ENCODE data around the gene NRP1.

The NRP1 gene

DNA sequence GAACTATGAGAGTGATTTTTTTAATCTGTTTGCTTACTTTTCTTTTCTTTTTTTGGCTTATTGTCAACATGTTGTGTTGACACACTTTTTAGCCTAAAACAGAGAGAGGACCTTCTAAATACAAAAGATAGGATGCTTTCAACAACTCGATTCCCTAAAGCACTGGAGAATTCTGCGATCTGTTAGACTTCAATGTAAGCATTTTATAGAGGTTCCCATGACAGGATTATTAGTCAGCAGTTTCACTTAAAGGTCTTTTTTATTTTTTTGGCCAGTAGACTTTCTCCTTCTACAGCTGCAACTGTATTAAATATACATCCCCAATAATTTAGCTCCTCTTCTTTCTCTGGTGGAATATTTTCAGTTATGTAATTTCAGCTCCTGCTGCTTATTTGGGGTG, 12.7 kb upstream of the NRP1 start:
- no peak for DNase-seq

DNA sequence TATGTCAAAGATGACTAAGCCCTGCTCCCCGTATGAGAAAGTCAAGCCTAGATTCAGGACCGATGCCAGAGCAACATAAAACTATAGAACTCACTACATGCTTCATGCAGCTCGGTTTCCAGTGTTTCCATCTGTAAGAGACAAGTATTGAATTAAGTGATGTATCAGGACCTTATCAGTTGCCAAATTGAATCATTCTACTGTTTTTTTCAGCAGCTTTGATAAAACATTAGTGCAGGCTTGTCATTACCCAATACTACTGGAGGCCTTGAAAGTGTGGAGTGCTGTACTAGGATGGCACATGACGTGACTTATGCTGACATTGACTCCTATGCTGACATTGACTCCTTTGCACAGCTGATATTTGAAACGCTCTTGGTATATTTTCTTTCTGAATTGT, 10.8 kb upstream of the NRP1 start:
- no peak for DNase-seq

DNA sequence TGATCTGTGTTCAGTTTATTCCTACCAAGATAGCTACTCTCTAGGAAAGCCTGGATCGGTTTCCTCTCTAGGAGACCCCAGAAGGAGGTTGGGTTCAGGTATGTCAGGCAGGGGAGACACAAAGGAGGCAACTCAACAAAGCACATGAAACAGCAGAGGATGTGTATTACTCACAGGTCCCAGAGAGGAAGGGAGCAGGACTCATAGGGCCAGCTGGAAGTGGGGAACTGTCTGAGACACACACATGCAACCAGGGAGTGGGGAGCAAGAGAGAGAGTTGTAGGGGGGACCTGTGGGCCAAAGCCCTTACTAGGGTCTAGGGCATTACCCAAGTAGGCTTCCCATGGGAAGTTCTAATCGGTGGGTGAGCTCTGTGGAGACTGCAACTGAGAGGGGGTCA, 10.2 kb upstream of the NRP1 start:
- DNase-seq: no peak

DNA sequence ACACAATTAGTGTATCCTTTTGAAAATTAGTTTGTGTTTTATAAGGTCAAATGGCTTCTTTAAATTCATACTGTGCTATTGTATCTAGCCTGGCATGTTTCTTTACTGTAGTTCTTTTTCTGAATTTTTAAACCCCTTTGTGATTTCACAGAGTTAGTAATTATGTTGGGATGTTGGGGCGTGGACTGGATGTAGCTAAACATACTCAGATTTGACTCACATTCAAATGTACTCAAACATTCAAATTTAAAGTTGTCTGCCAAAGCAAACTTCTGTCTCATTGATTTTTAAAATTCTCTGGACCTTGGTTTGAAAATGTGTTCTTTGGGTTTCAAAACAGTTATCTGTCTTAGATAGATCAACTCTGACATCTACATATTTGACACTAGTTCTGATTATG, 7.2 kb upstream of the NRP1 start:
- no peak for DNase-seq

DNA sequence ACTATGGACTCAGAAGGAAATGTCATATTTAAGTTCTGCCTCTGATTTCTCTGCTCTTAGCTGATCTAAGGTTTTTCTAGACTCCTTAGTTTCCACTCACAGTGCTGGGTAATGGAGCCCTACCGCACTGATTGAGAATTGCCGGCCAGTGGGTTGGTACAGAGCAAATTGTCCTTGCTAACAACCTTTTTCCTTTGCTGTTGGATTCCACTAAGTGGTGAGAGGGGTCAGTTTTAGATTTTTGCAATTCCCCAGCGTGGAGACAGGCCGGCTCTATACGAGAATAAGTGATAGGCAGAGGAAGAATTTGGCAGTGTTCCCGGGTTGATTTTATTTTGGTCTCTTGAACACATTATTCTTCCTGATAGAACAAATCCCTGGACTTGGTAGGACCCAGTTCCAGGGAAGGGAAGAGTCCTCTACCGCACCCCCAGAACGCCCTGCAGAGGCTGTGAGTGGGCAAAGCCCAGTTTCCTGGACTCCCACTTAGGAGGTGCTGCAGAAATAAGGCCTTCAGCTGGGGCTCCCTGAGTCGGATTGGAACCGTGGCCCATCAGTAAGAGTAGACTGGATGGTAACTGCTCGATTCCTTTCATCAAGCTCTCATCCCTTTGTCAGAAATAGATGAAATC, 3.0 kb upstream of the NRP1 start:
- no peak for DNase-seq

DNA sequence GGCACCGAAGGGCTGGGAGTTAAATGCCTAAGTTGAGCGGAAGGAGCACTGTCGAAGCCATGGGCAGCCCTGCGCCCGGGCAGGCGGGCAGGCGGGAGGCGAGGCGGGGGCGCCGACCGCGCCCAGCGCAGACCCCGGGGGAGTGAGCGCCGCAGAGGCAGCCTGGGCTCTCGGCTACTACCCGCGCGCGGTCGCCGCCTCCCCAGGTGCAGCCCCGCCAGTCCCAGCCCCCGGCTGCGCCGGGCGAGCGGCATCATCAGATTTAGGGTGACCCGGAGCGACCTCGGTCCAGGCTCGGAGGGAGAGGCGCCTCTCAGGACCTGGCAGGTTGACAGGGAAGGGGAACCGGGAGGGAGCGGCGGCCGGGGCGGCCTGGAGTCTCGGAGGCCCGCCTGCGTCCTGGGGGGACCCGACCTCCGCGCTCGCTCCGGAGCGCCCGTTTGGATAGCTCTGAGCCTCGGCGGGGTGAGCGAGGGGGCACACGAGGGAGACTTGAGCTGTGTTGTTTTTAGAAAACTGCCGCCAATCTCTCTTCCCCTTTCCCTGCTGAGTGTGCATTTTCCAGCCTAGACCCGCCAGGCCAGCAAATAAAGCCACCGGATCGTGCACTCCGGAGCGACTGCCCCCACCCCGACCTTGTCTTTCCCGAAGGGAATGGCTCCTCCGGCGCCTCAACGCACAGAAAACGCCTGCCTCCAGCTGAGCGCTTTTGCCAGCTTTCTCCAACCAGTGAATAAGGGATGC, 2.3 kb upstream of the NRP1 start:
- DNase-seq: no peak

DNA sequence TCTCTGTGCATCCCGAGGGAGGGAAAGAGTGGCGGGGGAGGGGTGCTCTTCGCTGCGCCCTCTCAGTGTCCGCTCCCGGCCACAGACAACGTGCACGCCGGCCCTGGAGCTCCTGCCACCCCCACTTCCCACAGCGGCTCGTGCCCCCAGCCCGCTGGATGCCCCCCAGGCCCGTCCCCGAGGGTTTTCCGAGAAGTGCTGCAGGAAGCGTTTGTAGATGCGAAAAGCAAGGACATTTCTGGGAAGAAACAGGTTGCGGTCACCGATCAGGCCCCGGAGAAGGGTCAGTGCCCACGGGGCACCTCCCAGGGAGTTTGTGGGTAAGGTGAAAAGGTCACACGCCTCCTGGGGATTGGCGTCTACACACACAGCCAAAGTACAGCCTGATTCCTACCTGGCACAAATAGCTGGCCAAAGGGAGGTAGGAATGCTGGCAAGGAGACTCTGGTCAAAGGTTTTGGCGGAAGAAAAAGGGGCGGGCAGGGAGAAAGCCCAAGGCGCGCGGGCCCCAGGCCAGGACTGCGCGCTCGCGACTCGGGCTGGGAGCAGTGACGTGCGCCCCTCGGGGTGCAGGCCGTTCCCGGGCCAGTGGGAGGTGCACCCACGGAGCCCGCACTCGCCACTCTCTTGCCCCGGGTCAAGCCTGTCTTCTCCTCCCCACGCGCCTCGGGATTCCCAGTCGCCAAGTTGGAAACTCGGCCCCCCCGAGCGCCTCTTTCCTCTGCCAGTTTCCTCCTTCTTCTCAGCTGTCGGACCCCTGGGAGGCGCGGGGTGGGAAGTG, 1.5 kb upstream of the NRP1 start:
- no peak for DNase-seq

DNA sequence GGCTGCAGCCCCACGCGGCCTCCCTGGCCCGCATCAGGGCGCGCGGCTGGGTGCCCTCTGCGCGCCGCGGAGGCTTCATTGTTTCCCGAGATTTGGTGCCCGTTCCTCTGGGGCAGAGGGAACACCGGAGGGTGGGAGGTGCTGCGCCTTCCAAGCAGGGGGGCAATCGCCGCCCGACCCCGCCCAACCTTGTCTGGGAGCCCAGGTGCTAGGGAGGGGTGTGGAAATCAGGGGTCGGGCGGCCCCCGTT, 1.0 kb upstream of the NRP1 start:
- no peak for DNase-seq

DNA sequence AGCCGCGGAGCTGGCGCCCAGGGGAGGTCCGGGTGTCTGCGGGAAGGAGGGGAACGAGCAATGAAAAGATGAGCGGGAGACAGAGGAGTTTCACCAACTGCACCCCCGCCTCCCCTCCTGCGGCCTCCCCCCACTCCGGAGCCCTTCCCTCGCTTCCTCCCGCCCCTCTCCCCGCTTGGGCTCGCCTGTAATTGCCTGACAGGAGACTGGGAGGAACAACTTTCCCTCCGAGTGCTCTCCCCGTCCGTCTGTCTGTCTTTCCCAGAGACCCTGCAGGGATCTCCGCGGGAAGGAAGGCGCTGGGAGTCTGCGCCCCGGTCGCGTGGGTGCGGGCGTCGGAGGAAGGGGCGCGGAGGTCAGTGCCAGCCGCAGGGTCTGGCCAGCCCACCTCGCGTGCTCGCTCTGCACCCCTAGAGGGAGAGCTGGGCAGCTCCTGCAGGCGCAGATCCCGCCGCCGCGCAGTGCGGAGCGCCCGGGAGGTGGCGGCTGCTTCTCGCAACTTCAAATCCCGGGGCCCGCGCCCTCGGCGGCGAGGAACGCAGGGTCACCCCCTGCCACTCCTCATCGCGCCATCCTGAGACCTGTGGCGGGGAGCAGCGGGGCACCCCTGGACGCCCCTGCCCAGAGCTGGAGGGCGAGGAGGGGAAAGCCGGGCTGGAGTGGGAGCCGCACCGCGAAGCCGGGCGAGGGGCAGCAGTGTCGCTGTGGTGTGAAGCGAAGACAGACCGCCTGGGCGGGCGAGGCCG, 511 bp upstream of the NRP1 start:
- no peak for DNase-seq

DNA sequence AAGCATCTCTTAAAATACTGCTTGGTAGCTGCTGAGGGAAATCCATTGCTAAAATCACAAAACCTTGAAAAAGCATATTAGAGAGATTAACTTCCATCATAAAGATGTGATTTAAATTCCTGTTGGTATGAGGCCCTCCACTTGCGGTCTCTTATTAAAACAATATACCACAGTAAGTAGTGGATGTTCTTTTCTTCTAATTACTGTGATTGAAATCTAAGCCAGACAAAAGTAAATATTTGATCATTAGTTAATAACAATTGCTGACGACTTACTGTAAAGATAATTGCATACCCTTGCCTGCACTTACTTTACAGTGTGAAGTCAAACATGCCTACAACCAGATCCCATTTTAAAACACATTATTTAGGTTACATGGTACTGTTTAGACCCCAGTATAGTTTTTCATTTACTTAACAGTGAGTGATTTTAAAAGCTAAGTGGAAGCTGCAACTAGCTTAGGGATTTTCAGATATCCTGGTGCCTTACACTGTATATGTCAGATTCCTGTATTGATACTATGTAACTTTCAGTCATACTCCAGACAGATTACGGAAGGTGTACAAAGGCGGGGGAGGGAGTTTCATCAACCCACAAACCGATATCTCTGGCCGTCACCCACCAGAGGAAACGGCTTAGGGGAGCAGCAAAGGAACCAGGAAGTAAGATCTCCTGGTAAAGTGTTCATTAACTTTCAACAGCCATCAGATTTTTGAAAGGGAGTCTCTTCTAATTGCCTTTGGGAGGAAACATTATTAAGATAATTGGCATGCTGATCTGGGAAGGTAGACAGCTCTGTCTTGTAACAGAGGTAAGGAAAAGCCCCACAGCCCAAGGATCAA, 986 bp downstream of the NRP1 start:
- no peak for DNase-seq

DNA sequence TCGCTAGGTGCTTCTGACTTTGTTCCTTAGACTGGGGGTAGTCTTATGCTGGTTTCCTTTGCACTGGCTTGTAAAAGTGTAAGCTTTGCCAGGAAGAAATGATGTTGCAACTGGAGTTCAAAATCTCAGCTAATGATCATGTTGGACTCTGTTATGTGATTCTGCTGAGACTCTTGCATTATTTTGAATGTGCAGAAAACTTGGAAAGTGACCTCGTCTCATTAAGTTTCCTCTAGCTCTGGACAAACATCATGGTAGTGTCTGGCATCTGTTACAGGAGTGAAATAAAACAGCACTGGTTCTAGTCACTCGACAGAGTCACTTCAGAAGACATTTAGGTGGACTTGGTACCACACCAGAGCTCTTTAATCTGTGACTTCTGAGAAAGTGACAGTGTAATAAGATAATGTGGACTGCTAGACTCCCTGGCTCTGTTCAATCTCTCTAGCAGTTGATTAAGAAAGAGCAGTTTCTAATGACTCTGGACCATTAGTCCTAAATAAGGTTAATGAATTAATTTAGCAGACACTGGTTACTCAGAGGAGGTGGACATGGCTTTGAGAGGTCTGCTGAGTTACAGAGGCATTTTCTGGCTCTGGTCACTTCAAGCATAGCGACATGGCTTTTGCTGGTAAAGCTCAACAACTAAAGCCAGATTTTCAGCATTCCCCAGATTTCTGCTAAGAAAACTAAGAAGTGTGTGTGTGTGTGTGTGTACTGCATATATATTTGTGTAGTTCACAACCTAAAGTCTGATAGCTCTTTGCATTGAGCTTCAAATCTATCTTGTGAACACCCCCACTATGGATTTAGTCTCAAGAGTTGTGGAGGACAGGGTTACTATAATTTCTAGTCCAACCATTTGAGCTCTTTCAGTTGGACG, 2.0 kb downstream of the NRP1 start:
- no peak for DNase-seq

DNA sequence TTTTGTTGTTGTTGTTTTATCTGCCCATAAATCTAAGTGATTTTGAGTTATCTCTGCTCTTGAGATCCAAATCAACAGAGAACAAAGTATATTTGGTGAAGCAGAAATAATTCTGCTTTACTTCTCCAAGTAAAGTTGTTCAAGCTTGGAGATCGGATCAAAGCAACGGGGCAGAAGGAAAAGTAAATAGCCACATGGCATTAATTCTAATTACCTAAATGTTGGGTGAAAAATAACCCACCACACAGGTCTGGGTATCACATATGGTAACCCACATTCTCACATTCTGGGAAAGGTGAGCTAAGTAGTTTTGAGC, 3.1 kb downstream of the NRP1 start:
- DNase-seq: no peak

DNA sequence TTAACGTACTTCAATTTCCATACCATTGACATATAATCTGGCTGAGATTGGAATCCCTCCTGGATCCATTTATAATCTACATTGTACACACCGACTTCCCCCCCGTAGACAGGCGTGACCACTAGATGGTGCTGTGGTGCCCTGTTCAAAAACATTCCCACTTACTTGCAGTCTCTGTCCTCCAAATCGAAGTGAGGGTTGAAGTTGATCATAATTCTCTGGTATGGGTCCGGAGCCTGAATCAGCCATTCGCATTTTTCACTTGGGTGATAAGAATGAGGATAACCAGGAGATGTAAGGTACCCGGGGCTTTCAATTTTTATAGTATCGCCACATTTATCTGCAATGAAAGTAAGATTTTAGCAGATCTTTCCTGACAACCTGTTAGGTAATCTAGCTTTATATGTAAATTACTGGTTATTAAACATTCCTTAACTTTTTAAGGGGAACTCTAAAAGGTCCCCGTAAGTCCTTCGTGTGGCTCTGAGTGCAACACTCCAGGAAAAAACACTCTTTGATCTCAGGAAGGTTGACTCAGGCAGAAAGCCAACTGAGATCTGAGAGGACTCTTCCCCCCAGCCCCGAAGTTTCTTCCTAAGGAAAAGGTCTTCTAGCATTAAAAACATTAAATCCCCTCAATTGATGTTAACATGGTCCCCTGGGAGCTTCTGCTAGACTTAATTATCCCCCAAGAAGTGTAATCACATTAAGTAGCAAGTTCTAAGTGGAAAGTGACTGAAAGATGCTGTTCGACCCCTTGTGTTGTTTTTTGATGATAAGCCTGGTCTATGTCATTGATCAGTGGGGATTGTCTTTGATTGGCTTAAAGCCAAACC, 3.7 kb downstream of the NRP1 start:
- DNase-seq: peak in 1 of 2 experiments; percentile 53

DNA sequence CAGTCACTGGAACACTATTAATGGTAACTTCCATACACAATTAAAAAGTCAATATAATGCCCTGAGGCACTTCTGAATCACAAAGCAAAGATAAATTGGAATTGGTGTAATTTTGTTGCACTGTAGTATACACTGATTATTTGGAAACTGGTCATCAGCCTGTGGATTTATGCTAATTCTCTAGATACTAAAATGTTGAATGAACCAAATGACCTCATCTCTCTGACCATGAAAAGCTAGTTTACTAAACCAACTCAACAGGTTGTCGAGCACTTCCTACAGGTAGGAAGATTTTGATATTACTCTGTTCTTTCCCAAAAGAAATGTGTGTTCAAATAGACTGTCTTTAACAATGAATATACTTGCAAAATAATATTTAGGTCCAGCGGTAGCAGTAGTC, 5.3 kb downstream of the NRP1 start:
- DNase-seq: no peak

DNA sequence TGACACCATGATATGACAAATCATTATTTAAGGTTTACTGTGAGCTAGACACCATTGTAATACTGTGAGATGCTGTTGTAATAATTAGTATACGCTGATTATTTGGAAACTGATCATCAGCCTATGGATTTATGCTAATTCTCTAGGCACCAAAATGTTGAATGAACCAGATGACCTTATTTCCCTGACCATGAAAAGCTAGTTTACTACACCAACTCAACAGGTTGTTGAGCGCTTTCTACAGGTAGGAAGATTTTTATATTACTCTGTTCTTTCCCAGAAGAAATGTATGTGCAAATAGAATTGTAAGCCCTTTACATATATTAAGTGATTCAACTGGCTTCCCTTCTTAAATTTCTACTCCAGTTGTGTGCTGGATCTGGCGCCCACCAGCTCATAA, 6.2 kb downstream of the NRP1 start:
- no peak for DNase-seq

DNA sequence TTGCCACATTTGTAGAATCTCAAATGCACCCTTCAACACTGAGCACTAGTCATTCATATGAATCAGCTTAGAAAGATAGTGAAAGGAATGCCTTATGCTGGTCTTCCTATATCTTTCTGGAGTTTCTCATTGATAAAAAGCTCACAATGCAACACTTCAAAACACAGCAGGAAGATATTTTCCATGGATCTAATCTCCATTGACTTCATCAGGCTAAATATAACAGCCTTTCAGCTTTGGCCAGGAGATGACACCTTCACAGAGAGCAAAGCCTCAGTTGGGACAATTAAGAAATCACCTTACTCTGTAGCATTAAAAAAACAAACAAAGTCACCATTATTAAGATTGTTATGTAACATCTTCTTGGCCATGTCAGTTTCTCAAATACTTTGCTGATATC, 6.7 kb downstream of the NRP1 start:
- DNase-seq: no peak

DNA sequence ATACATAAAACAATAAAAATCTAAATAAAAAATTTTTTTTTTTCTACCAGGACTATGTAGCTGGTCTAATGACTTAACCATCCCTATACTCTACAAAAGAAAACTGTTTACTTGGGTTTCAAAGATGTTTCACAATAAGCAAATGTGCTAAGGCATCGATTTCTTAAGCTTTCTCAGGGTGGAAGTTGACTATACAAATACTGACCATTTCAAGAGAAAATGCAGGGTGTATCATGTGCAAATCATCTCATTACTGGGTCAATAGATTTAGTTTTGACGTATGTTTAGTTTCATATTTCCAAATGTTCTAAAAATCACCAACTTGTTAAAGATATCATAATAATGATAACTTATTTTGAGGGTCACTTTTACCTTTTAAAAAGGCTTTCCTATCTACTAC, 7.5 kb downstream of the NRP1 start:
- no peak for DNase-seq

DNA sequence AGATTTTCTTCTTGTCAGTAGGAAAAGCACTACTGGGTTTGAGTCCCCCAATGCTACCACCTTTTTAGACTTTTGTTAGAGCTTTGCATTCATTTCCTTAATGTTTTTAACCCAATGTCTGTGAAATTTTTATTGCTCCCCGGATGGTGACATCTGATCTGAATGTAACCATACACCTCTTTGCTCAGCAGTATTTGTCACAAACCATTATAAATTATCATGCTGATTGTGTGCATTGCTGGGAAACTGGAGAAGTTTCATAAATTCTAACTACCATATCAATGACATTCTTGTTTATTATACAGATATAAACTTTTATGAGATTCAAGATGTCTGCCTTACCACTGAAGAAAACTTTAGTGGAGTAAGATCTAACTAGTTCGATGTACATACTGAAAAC, 8.5 kb downstream of the NRP1 start:
- DNase-seq: no peak

DNA sequence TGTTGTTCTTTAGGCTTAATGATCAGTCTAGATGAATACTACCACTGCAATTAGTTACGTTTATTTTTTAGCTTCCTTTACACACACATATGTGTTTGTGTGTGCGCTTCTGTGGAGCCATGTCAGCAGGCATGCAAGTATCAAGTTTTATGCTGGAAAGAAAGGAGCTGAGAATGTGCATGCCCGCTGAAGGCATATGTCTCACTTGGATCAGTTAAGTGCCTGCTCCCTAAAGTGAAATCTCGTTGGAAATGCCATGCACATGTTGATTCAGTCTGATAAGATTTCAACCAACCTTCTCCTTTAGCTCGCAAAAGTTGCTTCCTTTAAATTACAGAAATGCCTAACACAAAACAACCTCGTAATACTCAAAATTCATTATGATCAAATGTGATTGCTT, 10.7 kb downstream of the NRP1 start:
- no peak for DNase-seq

DNA sequence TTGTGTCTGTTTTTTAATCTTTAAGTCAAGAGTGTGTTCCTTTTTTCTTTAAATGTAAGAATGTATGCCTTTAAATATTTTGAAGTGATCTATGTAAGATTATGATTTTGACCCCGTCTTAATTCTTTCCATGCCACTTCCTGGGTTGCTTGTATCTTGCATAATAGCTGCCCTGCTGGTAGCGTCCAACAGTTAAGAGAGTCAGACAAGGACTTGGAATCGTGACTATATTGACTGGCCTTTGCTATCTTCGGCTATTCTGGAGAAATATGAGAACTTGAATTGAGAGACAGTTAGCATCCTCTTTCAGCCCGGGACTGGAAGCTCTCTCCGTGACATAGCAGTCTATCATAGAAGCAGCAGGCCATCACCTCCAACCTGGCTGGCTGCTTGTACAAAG, 13.0 kb downstream of the NRP1 start:
- DNase-seq: no peak

DNA sequence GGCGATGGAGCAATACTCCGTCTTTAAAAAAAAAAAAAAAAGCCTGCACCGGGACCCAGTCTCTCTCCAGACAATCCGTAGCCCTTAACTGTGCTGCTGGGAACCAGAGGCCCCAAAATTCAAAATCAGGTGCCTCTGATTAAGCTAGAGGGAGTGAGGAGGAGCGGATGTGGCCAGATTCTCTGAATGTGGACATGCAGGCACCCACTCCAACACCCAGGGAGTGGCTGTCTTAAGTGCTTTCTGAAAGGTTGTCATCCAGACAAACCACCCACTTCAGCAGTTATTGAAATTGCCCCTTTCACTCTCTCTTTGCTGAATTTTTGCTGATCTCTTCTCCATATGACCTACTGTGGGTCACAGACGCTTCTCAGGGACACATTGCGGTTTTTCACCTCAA, 14.2 kb downstream of the NRP1 start:
- no peak for DNase-seq

Data from NCI-H446 (cell line).